Activated naive CD8-positive, alpha-beta T cell treated with anti-CD3 and anti-CD28 coated beads, Interleukin-2, amount 10 ng/mL, durations not matched to agents 7 days and 5 days (primary cell): ENCODE results near the gene EGFL8. TPM values are rescaled to one million over a fixed set of nuclear protein-coding genes. Genes with fewer than 3 reads are reported as not detected.

Experiments used
- ATAC-seq: fragments of 150-1000 bp; cut with Tn5 transposase; one replicate; pipeline ENCODE4 v1.10.0; 2021; ENCODE audit warnings: low read depth, moderate library complexity
- POLR2A ChIA-PET: fragments of 350-600 bp; sonication (Branson Sonifier 250); formaldehyde crosslinking; loops from one replicate; lab custom pipeline; 2021; ENCODE audit warnings: antibody characterized with exemption; lab: Charles Lee
- DNase-seq: peaks from one replicate; pipeline ENCODE4 v3.0.0; 2021
- H3K27ac Mint-ChIP-seq: one replicate; pipeline ENCODE4 v1.8.0; 2022; ENCODE audit warnings: mild to moderate bottlenecking, mixed read lengths
- H3K27me3 Mint-ChIP-seq: one replicate; pipeline ENCODE4 v1.8.0; 2022; ENCODE audit warnings: mild to moderate bottlenecking, moderate library complexity, mixed read lengths
- H3K36me3 Mint-ChIP-seq: one replicate; pipeline ENCODE4 v1.8.0; 2021; ENCODE audit warnings: mild to moderate bottlenecking, mixed read lengths
- H3K4me1 Mint-ChIP-seq: one replicate; pipeline ENCODE4 v1.8.0; 2021; ENCODE audit warnings: mixed read lengths
- H3K4me3 Mint-ChIP-seq: one replicate; pipeline ENCODE4 v1.8.0; 2022; ENCODE audit warnings: mild to moderate bottlenecking, moderate library complexity, mixed read lengths
- H3K9me3 Mint-ChIP-seq: one replicate; pipeline ENCODE4 v1.8.0; 2021; ENCODE audit warnings: mixed read lengths
- total RNA-seq, 2 experiments: library from RNA; stranded (reverse); gene quantifications; one replicate each; pipeline ENCODE4 v1.2.3, GENCODE V29; 2021

The EGFL8 gene
- total RNA-seq, 2 experiments from 2014 or later = 19.6 to 22.6 TPM

GRCh38 chr6:32176476-32177182 is 12.2 kb downstream of the EGFL8 start:
- peaks cover 54% of the 10 kb centered on the region for H3K4me1 Mint-ChIP-seq
- H3K9me3 Mint-ChIP-seq = no peaks in the 10 kb centered on the region
- peak overlapping the region; percentile 98 for H3K27ac Mint-ChIP-seq
- POLR2A ChIA-PET = interaction anchor here (0.8 to 2.6 kb wide), 7 partner anchors 14 to 205 kb away, joined by 3 to 20 read pairs (median 7); partner anchors contain the start of genes ATF6B, DXO, FKBPL and GPSM3
- peaks cover 18% of the 10 kb centered on the region for H3K36me3 Mint-ChIP-seq
- H3K4me3 Mint-ChIP-seq = peak overlapping the region; percentile 97
- no peaks in the 10 kb centered on the region for H3K27me3 Mint-ChIP-seq
- ATAC-seq = no peak
- DNase-seq = no peak

GRCh38 chr6:32177183-32177787 is 12.9 kb downstream of the EGFL8 start:
- POLR2A ChIA-PET = interaction anchor here (1.2 to 2.6 kb wide), 7 partner anchors 13 to 206 kb away, joined by 3 to 20 read pairs (median 7); partner anchors contain the start of genes ATF6B, DXO, FKBPL and GPSM3
- Mint-ChIP-seq H3K9me3 (no peaks in the 10 kb centered on the region), H3K36me3 (peaks cover 18% of the 10 kb centered on the region), H3K4me1 (peaks cover 54% of the 10 kb centered on the region), H3K4me3 (peak overlapping the region; percentile 97), H3K27me3 (no peaks in the 10 kb centered on the region), H3K27ac (peak overlapping the region; percentile 98)
- DNase-seq (no peak), ATAC-seq (peak; percentile 1)

GRCh38 chr6:32177788-32178546 is 13.6 kb downstream of the EGFL8 start, which contains the start of gene RNF5:
RNF5 (plus strand) TSS chr6:32178405; CDS start chr6:32178512, 107 bp downstream.
- DNase-seq (peak; percentile 82), ATAC-seq (peak; percentile 89)
- POLR2A ChIA-PET = interaction anchor here (1.2 to 5.3 kb wide), 9 partner anchors 9 to 206 kb away, joined by 3 to 61 read pairs (median 7); partner anchors contain the start of genes ATF6B, DXO, FKBPL and GPSM3
- H3K4me1 Mint-ChIP-seq = peaks cover 52% of the 10 kb centered on the region
- H3K27me3 Mint-ChIP-seq = no peaks in the 10 kb centered on the region
- peak within 1 kb of the TSS; percentile 98 for H3K27ac Mint-ChIP-seq
- H3K9me3 Mint-ChIP-seq = no peaks in the 10 kb centered on the region
- peak within 1 kb of the TSS; percentile 97 for H3K4me3 Mint-ChIP-seq
- H3K36me3 Mint-ChIP-seq = peaks cover 18% of the 10 kb centered on the region

- H3K9me3 Mint-ChIP-seq = no peaks in the 10 kb centered on the region
- H3K4me3 Mint-ChIP-seq = peak overlapping the region; percentile 97
- DNase-seq (no peak), ATAC-seq (no peak)
- H3K36me3 Mint-ChIP-seq = peaks cover 18% of the 10 kb centered on the region
- peak overlapping the region; percentile 98 for H3K27ac Mint-ChIP-seq
- no peaks in the 10 kb centered on the region for H3K27me3 Mint-ChIP-seq
- H3K4me1 Mint-ChIP-seq = peaks cover 44% of the 10 kb centered on the region
- POLR2A ChIA-PET = interaction anchor here (0.6 to 5.3 kb wide), 6 partner anchors 8 to 793 kb away, joined by 3 to 61 read pairs (median 3); partner anchors contain the start of genes GPSM3 and PBX2
Observed at GRCh38 chr6:32178547-32179440, 14.4 kb downstream of the EGFL8 start.

GRCh38 chr6:32179766-32180405 is 15.5 kb downstream of the EGFL8 start:
- H3K9me3 Mint-ChIP-seq = no peaks in the 10 kb centered on the region
- ATAC-seq (no peak), DNase-seq (no peak)
- peaks cover 15% of the 10 kb centered on the region for H3K36me3 Mint-ChIP-seq
- no peaks in the 10 kb centered on the region for H3K27me3 Mint-ChIP-seq
- peaks cover 37% of the 10 kb centered on the region for H3K4me1 Mint-ChIP-seq
- peak overlapping the region; percentile 97 for H3K4me3 Mint-ChIP-seq
- H3K27ac Mint-ChIP-seq = peak overlapping the region; percentile 52
- POLR2A ChIA-PET = interaction anchor here (1.5 to 5.3 kb wide), 2 partner anchors 7 to 11 kb away, joined by 3 to 61 read pairs; partner anchors contain the start of genes GPSM3 and PBX2

- H3K9me3 Mint-ChIP-seq = no peaks in the 10 kb centered on the region
- ATAC-seq (no peak), DNase-seq (no peak)
- POLR2A ChIA-PET = interaction anchor here (1.3 to 5.3 kb wide), 2 partner anchors 10 to 14 kb away, joined by 3 to 61 read pairs; partner anchors contain the start of genes GPSM3 and PBX2
- H3K27me3 Mint-ChIP-seq = no peaks in the 10 kb centered on the region
- no peak overlapping the region for H3K27ac Mint-ChIP-seq
- H3K4me3 Mint-ChIP-seq = no peak overlapping the region
- peaks cover 22% of the 10 kb centered on the region for H3K36me3 Mint-ChIP-seq
- peaks cover 35% of the 10 kb centered on the region for H3K4me1 Mint-ChIP-seq
Observed at GRCh38 chr6:32181148-32181702, 16.8 kb downstream of the EGFL8 start.

DNA sequence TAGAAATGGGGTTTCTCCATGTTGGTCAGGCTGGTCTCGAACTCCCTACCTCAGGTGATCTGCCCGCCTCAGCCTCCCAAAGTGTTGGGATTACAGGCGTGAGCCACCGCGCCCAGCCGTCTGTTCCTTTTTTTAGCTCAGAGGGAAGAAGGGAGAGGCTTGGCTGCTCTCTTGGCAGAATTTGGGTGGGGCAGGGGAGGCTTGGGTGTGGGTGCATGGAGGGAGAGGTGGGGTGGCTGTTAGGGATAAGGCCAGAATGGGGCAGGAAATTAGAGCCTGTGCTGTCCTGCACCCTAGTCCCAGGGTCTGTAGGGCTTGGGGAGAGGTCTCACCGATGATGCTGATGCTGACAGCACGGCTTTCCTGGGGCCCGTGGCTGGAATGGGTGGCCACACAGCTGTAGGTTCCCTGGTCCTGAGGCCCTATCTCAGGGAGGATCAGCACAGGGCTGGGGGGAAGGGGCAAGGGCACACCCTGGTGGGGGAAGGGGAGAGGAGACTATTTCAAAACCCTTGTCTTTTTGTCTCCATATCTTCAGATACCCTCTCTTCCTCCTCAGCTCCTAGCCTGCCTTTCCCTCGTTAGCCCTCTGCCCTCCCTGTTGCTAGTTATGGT is 17.6 kb downstream of the EGFL8 start:
- H3K36me3 Mint-ChIP-seq = peaks cover 29% of the 10 kb centered on the region
- H3K27me3 Mint-ChIP-seq = no peaks in the 10 kb centered on the region
- DNase-seq = no peak
- no peak for ATAC-seq
- peaks cover 34% of the 10 kb centered on the region for H3K4me1 Mint-ChIP-seq
- H3K4me3 Mint-ChIP-seq = no peak overlapping the region
- peak overlapping the region; percentile 53 for H3K27ac Mint-ChIP-seq
- POLR2A ChIA-PET = interaction anchor here (0.9 to 5.3 kb wide), 4 partner anchors 9 to 790 kb away, joined by 3 to 61 read pairs (median 4); partner anchors contain the start of genes ATF6B, GPSM3 and PBX2
- no peaks in the 10 kb centered on the region for H3K9me3 Mint-ChIP-seq

GRCh38 chr6:32182555-32182981 is 18.2 kb downstream of the EGFL8 start:
- Mint-ChIP-seq H3K27me3 (no peaks in the 10 kb centered on the region), H3K36me3 (peaks cover 34% of the 10 kb centered on the region), H3K9me3 (no peaks in the 10 kb centered on the region), H3K27ac (peak overlapping the region; percentile 53), H3K4me1 (peaks cover 35% of the 10 kb centered on the region), H3K4me3 (no peak overlapping the region)
- POLR2A ChIA-PET = interaction anchor here (0.6 to 5.3 kb wide), 4 partner anchors 8 to 789 kb away, joined by 3 to 61 read pairs (median 4); partner anchors contain the start of genes ATF6B, GPSM3 and PBX2
- peak; percentile 26 for DNase-seq
- ATAC-seq = no peak

DNA sequence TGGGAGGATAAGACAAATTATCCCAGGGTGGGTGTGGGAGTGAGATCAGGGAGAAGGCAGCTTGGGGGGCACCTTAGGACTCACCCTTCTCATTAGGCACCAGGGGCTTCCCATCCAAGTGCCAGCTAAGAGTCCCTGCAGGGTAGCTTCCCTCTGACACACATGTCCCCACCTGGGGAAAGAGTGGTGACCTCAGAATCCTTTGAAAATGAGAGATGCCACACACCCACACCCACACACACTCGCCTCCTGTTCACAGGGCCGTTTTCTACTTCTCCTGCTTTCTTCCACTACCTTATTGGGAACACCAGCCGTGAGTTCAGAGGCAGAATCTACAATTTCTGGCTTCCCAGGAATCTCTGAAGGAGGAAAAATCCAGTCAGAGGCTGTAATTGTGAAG is 18.6 kb downstream of the EGFL8 start:
- Mint-ChIP-seq H3K9me3 (no peaks in the 10 kb centered on the region), H3K4me3 (no peak overlapping the region), H3K4me1 (peaks cover 37% of the 10 kb centered on the region), H3K27me3 (no peaks in the 10 kb centered on the region), H3K27ac (peak overlapping the region; percentile 16), H3K36me3 (peaks cover 36% of the 10 kb centered on the region)
- peak; percentile 22 for DNase-seq
- POLR2A ChIA-PET = interaction anchor here (0.6 to 5.3 kb wide), 4 partner anchors 8 to 789 kb away, joined by 3 to 61 read pairs (median 4); partner anchors contain the start of genes ATF6B, GPSM3 and PBX2
- ATAC-seq = no peak

- Mint-ChIP-seq H3K4me1 (peaks cover 39% of the 10 kb centered on the region), H3K4me3 (no peak overlapping the region), H3K36me3 (peaks cover 37% of the 10 kb centered on the region), H3K27me3 (no peaks in the 10 kb centered on the region), H3K27ac (peak overlapping the region; percentile 16), H3K9me3 (no peaks in the 10 kb centered on the region)
- ATAC-seq (no peak), DNase-seq (peak; percentile 24)
- POLR2A ChIA-PET = interaction anchor here (1.6 to 5.3 kb wide), 2 partner anchors 7 to 55 kb away, joined by 5 to 61 read pairs; partner anchors contain the start of genes ATF6B, GPSM3 and PBX2
Observed at GRCh38 chr6:32183483-32184083, 19.2 kb downstream of the EGFL8 start.
